Activated effector memory CD4-positive, alpha-beta T cell treated with anti-CD3 and anti-CD28 coated beads, Interleukin-2, amount 50 U/mL, for 16 hours (primary cell): ENCODE measurements around the gene SEPTIN7.

ENCODE experiments used
- DNase-seq: peaks from one replicate; pipeline ENCODE4 v3.0.0-alpha.2; 2020

Gene SEPTIN7

DNA sequence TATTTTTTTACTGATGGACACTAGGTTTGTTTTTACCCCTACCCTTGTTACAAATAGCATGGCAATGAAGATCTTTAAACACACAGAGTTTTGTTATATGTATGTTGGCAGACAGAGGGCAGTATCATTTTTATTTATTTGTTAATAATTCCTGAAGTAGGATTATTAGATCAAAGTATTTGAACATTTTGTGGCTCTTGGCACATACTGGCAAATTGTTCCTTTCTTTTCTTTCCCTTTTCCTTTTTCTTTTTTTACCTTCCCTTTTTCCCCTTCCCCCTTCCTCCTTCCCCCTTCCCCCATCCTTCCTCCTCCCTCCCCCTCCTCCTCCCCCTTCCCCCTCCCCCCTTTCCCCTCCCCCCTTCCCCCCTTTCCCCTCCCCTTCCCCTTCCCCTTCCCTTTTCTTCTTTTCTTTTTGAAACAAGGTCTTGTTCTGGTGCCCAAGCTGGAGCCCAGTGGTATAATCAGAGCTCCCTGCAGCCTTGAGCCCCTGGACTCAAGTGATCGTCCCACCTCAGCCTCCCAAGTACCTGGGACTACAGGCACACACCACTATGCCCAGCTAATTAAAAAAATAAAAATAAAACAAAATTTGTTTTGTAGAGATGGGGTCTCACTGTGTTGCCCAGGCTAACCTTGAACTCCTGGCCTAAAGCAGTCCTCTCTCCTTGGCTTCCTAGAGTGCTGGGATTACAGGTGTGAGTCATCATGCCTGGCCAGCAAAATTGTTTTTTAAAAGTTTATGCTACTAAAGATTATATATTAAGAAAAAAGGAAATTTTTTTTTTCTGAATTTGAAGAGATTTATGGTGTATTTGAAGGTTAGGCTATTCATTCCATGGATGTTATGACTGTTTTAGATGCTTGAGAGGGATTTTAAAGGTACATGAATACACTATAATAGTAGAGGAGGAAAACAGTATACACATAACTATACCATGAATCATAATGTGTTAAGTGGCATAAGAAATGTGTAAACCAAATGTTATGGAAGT is 39.3 kb downstream of the SEPTIN7 start:
- DNase-seq: no peak

DNA sequence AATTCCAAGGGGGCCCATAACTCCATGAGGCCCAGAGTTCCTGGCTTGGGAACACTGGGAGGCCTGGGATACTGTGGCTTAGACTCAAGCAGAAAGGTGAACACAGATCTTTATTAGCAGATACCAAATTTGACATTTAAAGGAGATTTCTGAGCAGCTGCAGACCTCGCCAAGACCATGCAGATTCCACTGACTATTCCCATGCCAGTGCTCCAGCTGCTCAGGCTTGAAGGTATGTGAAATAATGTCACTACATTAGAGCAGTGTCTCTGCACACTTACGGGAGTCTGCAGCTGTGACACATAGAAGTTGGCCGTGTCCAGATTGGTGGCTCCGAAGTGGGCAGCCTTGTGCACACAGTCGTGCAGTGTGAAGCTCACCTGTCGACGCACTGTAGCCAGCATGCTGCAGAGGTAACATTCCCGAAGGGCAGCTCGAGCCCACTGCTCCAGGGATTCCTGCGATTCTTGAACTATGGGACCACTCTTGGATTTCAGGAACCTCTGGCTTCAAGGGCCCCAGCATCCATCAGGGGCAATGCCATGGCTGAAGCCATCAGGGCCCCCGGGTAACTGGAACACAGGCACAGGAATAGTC is 46.1 kb downstream of the SEPTIN7 start:
- no peak for DNase-seq

DNA sequence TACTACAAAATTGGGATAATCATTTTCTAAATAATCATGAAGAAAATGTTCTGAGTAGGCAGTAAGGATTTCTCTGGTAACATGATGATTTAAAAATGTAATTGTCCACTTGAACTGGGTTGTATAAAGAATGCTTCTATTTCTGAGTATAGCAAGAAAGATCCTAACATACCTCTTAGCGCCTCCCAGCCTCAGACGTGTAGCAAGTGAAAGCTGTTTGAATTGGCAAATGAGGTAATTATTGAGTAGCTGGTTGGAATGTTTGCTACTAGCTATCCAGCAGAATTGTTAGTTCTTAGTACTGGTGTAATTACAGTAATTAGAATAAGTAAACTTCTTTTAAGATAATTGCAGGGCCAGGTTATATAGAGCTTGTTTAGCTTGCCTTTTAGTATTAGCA is 47.9 kb downstream of the SEPTIN7 start:
- DNase-seq: no peak

DNA sequence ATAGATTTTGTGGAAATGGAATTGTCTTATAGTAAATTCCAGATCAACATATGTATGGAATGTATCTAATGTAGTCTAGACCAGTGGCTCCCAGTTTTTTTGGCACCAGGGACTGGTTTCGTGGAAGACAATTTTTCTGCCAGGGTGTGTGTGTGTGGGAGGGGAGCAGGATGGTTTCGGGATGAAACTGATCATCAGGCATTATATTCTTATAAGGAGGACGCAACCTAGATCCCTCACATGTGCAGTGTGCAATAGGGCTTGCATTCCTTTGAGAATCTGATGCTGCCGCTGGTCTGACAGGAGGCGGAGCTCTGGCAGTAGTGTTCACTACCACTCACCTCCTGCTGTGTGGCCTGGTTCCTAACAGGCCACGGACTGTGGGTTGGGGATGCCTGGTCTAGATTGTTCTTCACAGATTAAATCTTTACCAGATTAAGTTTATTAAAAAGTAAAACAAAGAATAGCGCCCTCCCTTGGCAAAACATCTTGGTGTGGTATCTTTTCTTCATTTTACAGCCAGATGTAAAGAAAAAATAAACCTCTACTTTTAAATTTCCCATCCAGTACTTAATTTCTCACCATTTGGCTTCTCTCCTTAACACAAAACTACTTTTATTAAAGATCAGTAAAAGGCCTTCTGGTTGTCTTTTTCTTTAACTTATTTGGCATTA is 48.4 kb downstream of the SEPTIN7 start:
- DNase-seq: no peak

DNA sequence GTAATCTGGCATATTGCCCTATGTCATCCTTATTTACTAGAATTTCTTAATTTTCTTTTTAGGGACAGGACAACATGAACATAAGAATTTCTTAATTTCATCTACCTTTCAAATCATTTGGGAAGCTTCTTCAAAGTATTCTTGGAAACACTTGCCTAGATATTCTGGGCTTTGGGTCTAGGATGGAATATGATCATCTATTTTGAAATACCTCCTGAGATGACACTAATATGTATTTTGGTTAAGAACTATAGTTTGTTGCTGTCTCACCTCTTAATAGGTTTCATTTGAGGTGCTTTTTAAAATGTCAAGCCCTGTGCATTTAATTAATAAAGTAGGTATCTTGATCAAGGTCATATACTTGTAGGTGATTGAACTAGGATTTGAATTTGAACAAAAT is 49.1 kb downstream of the SEPTIN7 start:
- DNase-seq: no peak
